HepG2 (cell line): ENCODE results near the gene ZNF444. TPM values are rescaled to one million over a fixed set of nuclear protein-coding genes. Genes with fewer than 3 reads are reported as not detected.
A peak's percentile ranks its signal among the peaks of the same experiment; 100 is the strongest.

ENCODE experiments used
- CC2D1A ChIP-seq: sonication (generic); formaldehyde crosslinking; IDR thresholded peaks from 2 replicates; pipeline ENCODE4 v1.8.1; 2023; ENCODE audit warnings: mild to moderate bottlenecking, missing genetic modification reagents
- HNF1A ChIP-seq, 2 experiments: sonication (generic) in 1 of 2; formaldehyde crosslinking in 1 of 2; IDR thresholded peaks; 2 replicates each; pipeline versions ENCODE4 v1.4.0 to v1.6.1; 2016 to 2020; ENCODE audit warnings: borderline replicate concordance in 1 of 2, low read depth in 1 of 2, mild to moderate bottlenecking in 1 of 2, missing genetic modification reagents in 1 of 2
- KDM2A ChIP-seq: sonication (generic); formaldehyde crosslinking; IDR thresholded peaks from 2 replicates; pipeline ENCODE4 v1.4.0; 2020; ENCODE audit warnings: low read depth, missing genetic modification reagents, borderline replicate concordance
- SMAD3 ChIP-seq: sonication (generic); formaldehyde crosslinking; IDR thresholded peaks from 2 replicates; pipeline ENCODE4 v1.4.0; 2020; ENCODE audit warnings: missing genetic modification reagents
- ZFX ChIP-seq: sonication (generic); formaldehyde crosslinking; IDR thresholded peaks from 2 replicates; pipeline ENCODE4 v1.4.0; 2020; ENCODE audit warnings: mild to moderate bottlenecking, low read depth, missing genetic modification reagents, moderate library complexity
- ZHX1 ChIP-seq: sonication (generic); formaldehyde crosslinking; IDR thresholded peaks from 2 replicates; pipeline ENCODE4 v1.8.1; 2022; ENCODE audit warnings: low read depth, mild to moderate bottlenecking, missing genetic modification reagents
- ZNF12 ChIP-seq: sonication (generic); formaldehyde crosslinking; IDR thresholded peaks from 2 replicates; pipeline ENCODE4 v1.5.0; 2020; ENCODE audit warnings: missing genetic modification reagents
- ZNF451 ChIP-seq: sonication (generic); formaldehyde crosslinking; IDR thresholded peaks from 2 replicates; pipeline ENCODE4 v1.5.0; 2020; ENCODE audit warnings: mild to moderate bottlenecking, missing genetic modification reagents
- ZNF558 ChIP-seq: sonication (generic); formaldehyde crosslinking; IDR thresholded peaks from 2 replicates; pipeline ENCODE4 v1.9.0; 2022; ENCODE audit warnings: mild to moderate bottlenecking, missing genetic modification reagents, borderline replicate concordance
- ZNF670 ChIP-seq: sonication (generic); formaldehyde crosslinking; IDR thresholded peaks from 2 replicates; pipeline ENCODE4 v1.8.0; 2022; ENCODE audit warnings: mild to moderate bottlenecking, missing genetic modification reagents, borderline replicate concordance
- ZSCAN31 ChIP-seq: sonication (generic); formaldehyde crosslinking; IDR thresholded peaks from 2 replicates; pipeline ENCODE4 v1.5.0; 2020; ENCODE audit warnings: low read depth, mild to moderate bottlenecking, missing genetic modification reagents
- polyA plus RNA-seq, 8 experiments: library from polyadenylated mRNA; depleted of rRNA in 3 of 8; stranded (reverse) in 7 of 8; unstranded in 1 of 8; fragments of >200 nt; fragmentation: Illumina TruSeq in 4 of 8; extraction: Trizol in 4 of 8; gene quantifications; 2 replicates each; pipeline versions ENCODE4 v1.2.1 to v1.2.3, GENCODE V29; 2011 to 2016; ENCODE audit warnings: low read depth in 4 of 8, missing spikeins in 1 of 8, mixed read lengths in 1 of 8; ENCODE audit not compliant: insufficient read depth in 1 of 8
- total RNA-seq, 5 experiments: library from RNA; depleted of rRNA; stranded (reverse); fragments of >200 nt; fragmentation: Illumina TruSeq; extraction: Trizol; gene quantifications; 2 replicates each; pipeline ENCODE4 v1.2.3, GENCODE V29; 2016; ENCODE audit warnings: low read depth in 1 of 5
- TF ChIP-seq, protein P1 (sequence below): sonication (generic); formaldehyde crosslinking; IDR thresholded peaks from 2 replicates; pipeline ENCODE4 v1.5.0; 2020; ENCODE audit warnings: mild to moderate bottlenecking, missing genetic modification reagents, borderline replicate concordance
- TF ChIP-seq, protein P2 (sequence below): sonication (generic); formaldehyde crosslinking; IDR thresholded peaks from 2 replicates; pipeline ENCODE4 v1.8.1; 2023; ENCODE audit warnings: mild to moderate bottlenecking, missing genetic modification reagents
- TF ChIP-seq, protein P3 (sequence below): sonication (generic); formaldehyde crosslinking; IDR thresholded peaks from 2 replicates; pipeline ENCODE4 v1.8.0; 2022; ENCODE audit warnings: low read depth, missing genetic modification reagents
- TF ChIP-seq, protein P4 (sequence below): sonication (generic); formaldehyde crosslinking; IDR thresholded peaks from 2 replicates; pipeline ENCODE4 v1.4.0; 2020; ENCODE audit warnings: mild to moderate bottlenecking, missing genetic modification reagents

The ZNF444 gene
- total and polyA plus RNA-seq, 2 of the 13 experiments (the other 11 are each of a cell fraction or from before 2014, with no cell fraction given), result 27.4 to 30.3 TPM

GRCh38 chr19:56120371-56121179, 20.5 kb upstream of the ZNF444 start (continued):
- TF ChIP-seq KDM2A (CRISPR knock-in tag), result peak; percentile 91
- peak; percentile 91 for TF ChIP-seq ZFX (CRISPR knock-in tag)
- TF ChIP-seq, protein P1, sequence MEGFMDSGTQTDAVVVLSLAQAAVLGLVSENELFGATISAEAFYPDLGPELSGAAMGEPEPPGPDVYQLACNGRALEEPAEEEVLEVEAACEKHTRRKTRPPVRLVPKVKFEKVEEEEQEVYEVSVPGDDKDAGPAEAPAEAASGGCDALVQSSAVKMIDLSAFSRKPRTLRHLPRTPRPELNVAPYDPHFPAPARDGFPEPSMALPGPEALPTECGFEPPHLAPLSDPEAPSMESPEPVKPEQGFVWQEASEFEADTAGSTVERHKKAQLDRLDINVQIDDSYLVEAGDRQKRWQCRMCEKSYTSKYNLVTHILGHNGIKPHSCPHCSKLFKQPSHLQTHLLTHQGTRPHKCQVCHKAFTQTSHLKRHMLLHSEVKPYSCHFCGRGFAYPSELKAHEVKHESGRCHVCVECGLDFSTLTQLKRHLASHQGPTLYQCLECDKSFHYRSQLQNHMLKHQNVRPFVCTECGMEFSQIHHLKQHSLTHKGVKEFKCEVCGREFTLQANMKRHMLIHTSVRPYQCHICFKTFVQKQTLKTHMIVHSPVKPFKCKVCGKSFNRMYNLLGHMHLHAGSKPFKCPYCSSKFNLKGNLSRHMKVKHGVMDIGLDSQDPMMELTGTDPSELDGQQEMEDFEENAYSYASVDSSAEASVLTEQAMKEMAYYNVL (CRISPR knock-in tag), result no peak
- 0 out of 2 replicates have a peak, but pooled peaks have one; percentile 71 for TF ChIP-seq ZNF558 (CRISPR knock-in tag)
- peak; percentile 47; the same call in 1 of the 2 replicates for TF ChIP-seq SMAD3 (CRISPR knock-in tag)
- TF ChIP-seq, protein P2, sequence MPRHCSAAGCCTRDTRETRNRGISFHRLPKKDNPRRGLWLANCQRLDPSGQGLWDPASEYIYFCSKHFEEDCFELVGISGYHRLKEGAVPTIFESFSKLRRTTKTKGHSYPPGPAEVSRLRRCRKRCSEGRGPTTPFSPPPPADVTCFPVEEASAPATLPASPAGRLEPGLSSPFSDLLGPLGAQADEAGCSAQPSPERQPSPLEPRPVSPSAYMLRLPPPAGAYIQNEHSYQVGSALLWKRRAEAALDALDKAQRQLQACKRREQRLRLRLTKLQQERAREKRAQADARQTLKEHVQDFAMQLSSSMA (CRISPR knock-in tag), result no peak
- TF ChIP-seq ZNF12 (CRISPR knock-in tag), result peak; percentile 78
- TF ChIP-seq, protein P3, sequence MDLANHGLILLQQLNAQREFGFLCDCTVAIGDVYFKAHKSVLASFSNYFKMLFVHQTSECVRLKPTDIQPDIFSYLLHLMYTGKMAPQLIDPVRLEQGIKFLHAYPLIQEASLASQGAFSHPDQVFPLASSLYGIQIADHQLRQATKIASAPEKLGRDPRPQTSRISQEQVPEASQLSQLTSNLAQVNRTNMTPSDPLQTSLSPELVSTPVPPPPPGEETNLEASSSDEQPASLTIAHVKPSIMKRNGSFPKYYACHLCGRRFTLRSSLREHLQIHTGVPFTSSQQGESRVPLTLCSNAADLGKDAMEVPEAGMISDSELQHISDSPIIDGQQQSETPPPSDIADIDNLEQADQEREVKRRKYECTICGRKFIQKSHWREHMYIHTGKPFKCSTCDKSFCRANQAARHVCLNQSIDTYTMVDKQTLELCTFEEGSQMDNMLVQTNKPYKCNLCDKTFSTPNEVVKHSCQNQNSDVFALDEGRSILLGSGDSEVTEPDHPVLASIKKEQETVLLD (CRISPR knock-in tag), result peak; percentile 96
- no peak for TF ChIP-seq HNF1A (IDR thresholded peaks at IDR 0.05; ENCODE audit: low read depth)
- peak; percentile 66; the same call in 1 of the 2 replicates for TF ChIP-seq HNF1A (CRISPR knock-in tag; IDR thresholded peaks at IDR 0.05; ENCODE audit: borderline replicate concordance)
- TF ChIP-seq ZHX1 (CRISPR knock-in tag), result no peak
- peak; percentile 62 for TF ChIP-seq ZNF670 (CRISPR knock-in tag)
- TF ChIP-seq CC2D1A (CRISPR knock-in tag), result 0 out of 2 replicates have a peak, but pooled peaks have one; percentile 30
- TF ChIP-seq ZNF451, result 0 out of 2 replicates have a peak, but pooled peaks have one; percentile 59
- TF ChIP-seq, protein P4, sequence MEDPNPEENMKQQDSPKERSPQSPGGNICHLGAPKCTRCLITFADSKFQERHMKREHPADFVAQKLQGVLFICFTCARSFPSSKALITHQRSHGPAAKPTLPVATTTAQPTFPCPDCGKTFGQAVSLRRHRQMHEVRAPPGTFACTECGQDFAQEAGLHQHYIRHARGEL, result peak; percentile 88; the same call in 1 of the 2 replicates
- peak; percentile 54; the same call in 1 of the 2 replicates for TF ChIP-seq ZSCAN31
